ENCODE results near the gene SDK1.

GRCh38 chr7:3437467-3437866 is 136.4 kb downstream of the SDK1 start:
- TF ChIP-seq ESRRA (IDR thresholded peaks at IDR 0.05; ENCODE audit: borderline replicate concordance, low read length): no peak
- no peak for TF ChIP-seq CTCF (IDR thresholded peaks at IDR 0.05)
- TF ChIP-seq EP300 (IDR thresholded peaks at IDR 0.05): no peak

All from A549 (cell line).